22Rv1 (cell line): ENCODE results near the gene TNS3.

Experiments used
- H3K27ac ChIP-seq: fragments of 450-650 bp; 2 replicates; pipeline ENCODE4 v1.5.1; 2017
- CTCF ChIP-seq: fragments of 450-650 bp; IDR thresholded peaks from 2 replicates; pipeline ENCODE4 v1.5.1; 2017; ENCODE audit warnings: mild to moderate bottlenecking
- ZFX ChIP-seq: fragments of 450-650 bp; IDR thresholded peaks from 2 replicates; pipeline ENCODE4 v1.6.1; 2017; ENCODE audit warnings: antibody characterized with exemption, borderline replicate concordance

Gene TNS3

GRCh38 chr7:47536661-47537611, 45.0 kb downstream of the TNS3 start:
- TF ChIP-seq ZFX (no peak), CTCF (no peak)

GRCh38 chr7:47535704-47536628, 45.9 kb downstream of the TNS3 start:
- TF ChIP-seq ZFX (no peak), CTCF (no peak)
- no peak overlapping the region for H3K27ac ChIP-seq

More at GRCh38 chr7:47536661-47537611, 45.0 kb downstream of the TNS3 start:
- no peak overlapping the region for H3K27ac ChIP-seq

- TF ChIP-seq CTCF (no peak), ZFX (no peak)
- H3K27ac ChIP-seq, result no peak overlapping the region
Measured at GRCh38 chr7:47535035-47535703, 46.7 kb downstream of the TNS3 start.

- no peak for TF ChIP-seq ZFX
- 0 out of 2 replicates have a peak, but pooled peaks have one; percentile 9 for TF ChIP-seq CTCF
- H3K27ac ChIP-seq, result no peak overlapping the region
Measured at GRCh38 chr7:47534322-47535034, 47.4 kb downstream of the TNS3 start.

GRCh38 chr7:47531584-47532492, 50.1 kb downstream of the TNS3 start:
- TF ChIP-seq ZFX (no peak), CTCF (no peak)
- no peak overlapping the region for H3K27ac ChIP-seq
